MM.1S (cell line): ENCODE data around the gene BANF1.

Experiments used
- DNase-seq: peaks from one replicate; pipeline ENCODE4 v3.0.0-alpha.2; 2015
- H2AFZ ChIP-seq: fragments of 300-600 bp; sonication (generic); 2 replicates; pipeline ENCODE4 v1.6.0; 2016; ENCODE audit warnings: antibody characterized with exemption, low read length
- H3F3A ChIP-seq: fragments of 300-600 bp; sonication (generic); 2 replicates; pipeline ENCODE4 v1.6.1; 2016; ENCODE audit warnings: mild to moderate bottlenecking, antibody characterized with exemption, low read length, moderate library complexity, mixed read lengths; ENCODE audit not compliant: insufficient read depth
- H3K27ac ChIP-seq: fragments of 300-600 bp; sonication (generic); 2 replicates; pipeline ENCODE4 v1.5.1; 2016; ENCODE audit warnings: mild to moderate bottlenecking, low read length
- H3K27me3 ChIP-seq: fragments of 300-600 bp; sonication (generic); replicated peaks from 2 replicates; pipeline ENCODE4 v1.6.0; 2016; ENCODE audit warnings: low read length; ENCODE audit not compliant: insufficient read depth
- H3K36me3 ChIP-seq: fragments of 300-600 bp; sonication (generic); replicated peaks from 2 replicates; pipeline ENCODE4 v1.6.1; 2016; ENCODE audit warnings: mild to moderate bottlenecking, low read length, mixed read lengths; ENCODE audit not compliant: insufficient read depth
- H3K4me1 ChIP-seq: fragments of 300-600 bp; sonication (generic); 2 replicates; pipeline ENCODE4 v1.6.1; 2016; ENCODE audit warnings: low read length, mixed read lengths
- H3K4me2 ChIP-seq: fragments of 300-600 bp; sonication (generic); 2 replicates; pipeline ENCODE4 v1.6.0; 2016; ENCODE audit warnings: low read depth, low read length
- H3K4me3 ChIP-seq: fragments of 300-600 bp; sonication (generic); 2 replicates; pipeline ENCODE4 v1.5.1; 2016; ENCODE audit warnings: low read length, mixed read lengths
- H3K79me2 ChIP-seq: fragments of 300-600 bp; sonication (generic); 2 replicates; pipeline ENCODE4 v1.6.1; 2016; ENCODE audit warnings: mixed run types, low read length, mixed read lengths
- H3K9ac ChIP-seq: fragments of 300-600 bp; sonication (generic); 2 replicates; pipeline ENCODE4 v1.6.1; 2016; ENCODE audit warnings: low read length, mixed read lengths
- H3K9me2 ChIP-seq: fragments of 300-600 bp; sonication (generic); replicated peaks from 2 replicates; pipeline ENCODE4 v1.6.1; 2016; ENCODE audit warnings: mild to moderate bottlenecking, low read length, mixed read lengths; ENCODE audit not compliant: insufficient read depth
- H3K9me3 ChIP-seq: fragments of 300-600 bp; sonication (generic); replicated peaks from 2 replicates; pipeline ENCODE4 v1.6.1; 2016; ENCODE audit warnings: mild to moderate bottlenecking, low read length, mixed read lengths; ENCODE audit not compliant: insufficient read depth
- H4K20me1 ChIP-seq: fragments of 300-600 bp; sonication (generic); 2 replicates; pipeline ENCODE4 v1.6.1; 2016; ENCODE audit warnings: mild to moderate bottlenecking, low read length, moderate library complexity, mixed read lengths; ENCODE audit not compliant: insufficient read depth
- EZH2 ChIP-seq: fragments of 300-600 bp; sonication (generic); optimal IDR thresholded peaks from 2 replicates; pipeline ENCODE3; 2017; ENCODE audit warnings: low read depth, mild to moderate bottlenecking, antibody characterized with exemption, low read length, mixed read lengths
- EZH2phosphoT487 ChIP-seq: fragments of 300-600 bp; sonication (generic); IDR thresholded peaks from 2 replicates; pipeline ENCODE4 v1.6.1; 2018; ENCODE audit warnings: antibody characterized with exemption, low read length
- TF ChIP-seq, protein P1 (sequence below): fragments of 300-600 bp; sonication (generic); IDR thresholded peaks from 2 replicates; pipeline ENCODE4 v1.5.1; 2016; ENCODE audit warnings: antibody characterized with exemption, low read length, mixed read lengths

BANF1 gene

DNA sequence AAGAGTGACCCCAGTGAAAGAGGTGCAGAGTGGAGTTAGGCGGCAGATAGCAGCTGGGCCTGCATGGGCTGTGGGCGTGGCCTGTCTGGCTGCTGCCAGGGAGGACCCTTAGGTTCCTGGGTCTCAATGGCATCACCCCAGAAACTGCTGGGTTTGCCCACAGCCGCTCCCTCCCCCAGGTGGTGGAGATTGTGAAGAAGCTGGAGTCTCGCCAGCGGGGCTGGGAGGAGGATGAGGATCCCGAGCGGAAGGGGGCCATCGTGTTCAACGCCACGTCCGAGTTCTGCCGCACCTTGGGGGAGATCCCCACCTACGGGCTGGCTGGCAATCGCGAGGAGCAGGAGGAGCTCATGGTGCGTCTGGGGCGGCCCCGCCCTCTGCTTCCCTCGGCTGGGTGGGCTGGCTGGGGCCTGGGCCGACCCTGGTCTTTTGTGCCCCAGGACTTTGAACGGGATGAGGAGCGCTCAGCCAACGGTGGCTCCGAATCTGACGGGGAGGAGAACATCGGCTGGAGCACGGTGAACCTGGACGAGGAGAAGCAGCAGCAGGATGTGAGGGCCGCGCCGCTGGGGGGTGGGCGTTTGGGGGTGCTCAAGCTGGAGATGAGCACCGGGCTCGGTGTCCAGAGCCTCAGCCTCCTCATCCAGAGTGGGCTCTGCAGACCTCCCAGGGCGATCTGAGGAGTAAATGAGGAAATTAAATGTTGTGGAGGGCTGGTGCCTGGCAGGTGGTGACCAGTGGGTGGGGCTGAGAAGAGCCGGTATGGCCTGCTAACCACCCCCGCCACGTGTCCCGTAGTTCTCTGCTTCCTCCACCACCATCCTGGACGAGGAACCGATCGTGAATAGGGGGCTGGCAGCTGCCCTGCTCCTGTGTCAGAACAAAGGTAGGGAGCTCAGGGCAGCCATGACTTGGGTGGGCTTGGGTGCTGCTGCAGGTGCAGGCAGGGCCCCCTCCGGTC, 25.8 kb upstream of the BANF1 start:
- TF ChIP-seq EZH2 (no peak), EZH2phosphoT487 (no peak)
- TF ChIP-seq, protein P1, sequence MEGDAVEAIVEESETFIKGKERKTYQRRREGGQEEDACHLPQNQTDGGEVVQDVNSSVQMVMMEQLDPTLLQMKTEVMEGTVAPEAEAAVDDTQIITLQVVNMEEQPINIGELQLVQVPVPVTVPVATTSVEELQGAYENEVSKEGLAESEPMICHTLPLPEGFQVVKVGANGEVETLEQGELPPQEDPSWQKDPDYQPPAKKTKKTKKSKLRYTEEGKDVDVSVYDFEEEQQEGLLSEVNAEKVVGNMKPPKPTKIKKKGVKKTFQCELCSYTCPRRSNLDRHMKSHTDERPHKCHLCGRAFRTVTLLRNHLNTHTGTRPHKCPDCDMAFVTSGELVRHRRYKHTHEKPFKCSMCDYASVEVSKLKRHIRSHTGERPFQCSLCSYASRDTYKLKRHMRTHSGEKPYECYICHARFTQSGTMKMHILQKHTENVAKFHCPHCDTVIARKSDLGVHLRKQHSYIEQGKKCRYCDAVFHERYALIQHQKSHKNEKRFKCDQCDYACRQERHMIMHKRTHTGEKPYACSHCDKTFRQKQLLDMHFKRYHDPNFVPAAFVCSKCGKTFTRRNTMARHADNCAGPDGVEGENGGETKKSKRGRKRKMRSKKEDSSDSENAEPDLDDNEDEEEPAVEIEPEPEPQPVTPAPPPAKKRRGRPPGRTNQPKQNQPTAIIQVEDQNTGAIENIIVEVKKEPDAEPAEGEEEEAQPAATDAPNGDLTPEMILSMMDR = no peak
- Histone ChIP-seq H3K9me2 (no peaks in the 10 kb centered on the region), H3K4me2 (no peak overlapping the region), H3K9ac (no peak overlapping the region), H3K79me2 (no peaks in the 10 kb centered on the region), H3K27ac (no peak overlapping the region), H3K9me3 (no peaks in the 10 kb centered on the region), H3K36me3 (no peaks in the 10 kb centered on the region; the same call in 1 of the 2 replicates), H3K4me1 (no peaks in the 10 kb centered on the region), H3K27me3 (no peaks in the 10 kb centered on the region), H4K20me1 (no peaks in the 10 kb centered on the region), H3K4me3 (no peak overlapping the region), H2AFZ (no peak overlapping the region), H3F3A (no peaks in the 10 kb centered on the region)
- DNase-seq = no peak

DNA sequence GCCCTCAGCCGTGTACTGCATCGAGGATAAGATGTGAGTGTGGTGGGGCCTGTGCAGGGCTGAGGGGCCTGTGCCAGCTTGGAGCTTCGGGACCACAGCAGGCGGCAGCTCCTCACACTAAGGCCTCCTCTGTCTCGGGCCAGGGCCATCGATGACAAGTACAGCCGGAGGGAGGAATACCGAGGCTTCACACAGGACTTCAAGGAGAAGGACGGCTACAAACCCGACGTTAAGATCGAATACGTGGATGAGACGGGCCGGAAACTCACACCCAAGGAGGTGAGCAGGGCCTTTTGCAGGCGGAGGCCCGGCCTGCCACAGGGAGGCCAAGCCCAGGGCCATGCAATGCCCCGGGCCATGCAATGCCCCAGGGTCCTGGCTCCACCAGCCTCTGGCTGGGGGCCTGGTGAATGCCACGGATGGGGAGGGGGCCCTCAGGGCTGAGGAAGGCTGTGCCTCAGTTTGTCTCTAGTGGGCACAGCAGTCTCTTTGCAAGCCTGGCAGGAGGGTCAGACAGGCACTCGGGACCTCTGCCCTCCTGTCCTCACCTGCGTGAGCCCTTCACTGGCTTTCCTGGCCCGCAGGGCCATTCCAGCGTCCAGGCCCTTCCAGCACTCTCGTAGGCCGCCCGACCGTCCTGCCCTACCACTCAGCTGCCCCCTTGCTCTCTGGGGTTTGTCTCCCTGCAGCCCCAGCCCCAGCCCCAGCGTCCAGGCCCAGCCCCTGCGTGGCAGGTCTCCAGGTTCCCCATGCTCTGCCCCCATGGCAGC, 24.5 kb upstream of the BANF1 start:
- no peak for DNase-seq
- Histone ChIP-seq H3K36me3 (no peaks in the 10 kb centered on the region), H3K9me2 (no peaks in the 10 kb centered on the region), H3K27ac (no peak overlapping the region), H3K79me2 (no peaks in the 10 kb centered on the region), H3K4me3 (no peak overlapping the region), H4K20me1 (no peaks in the 10 kb centered on the region), H3K9me3 (no peaks in the 10 kb centered on the region), H2AFZ (no peak overlapping the region), H3K4me1 (no peaks in the 10 kb centered on the region), H3K9ac (no peak overlapping the region), H3K27me3 (no peaks in the 10 kb centered on the region), H3F3A (no peaks in the 10 kb centered on the region), H3K4me2 (no peak overlapping the region)
- TF ChIP-seq EZH2 (no peak), EZH2phosphoT487 (no peak)
- TF ChIP-seq, protein P1 = no peak

DNA sequence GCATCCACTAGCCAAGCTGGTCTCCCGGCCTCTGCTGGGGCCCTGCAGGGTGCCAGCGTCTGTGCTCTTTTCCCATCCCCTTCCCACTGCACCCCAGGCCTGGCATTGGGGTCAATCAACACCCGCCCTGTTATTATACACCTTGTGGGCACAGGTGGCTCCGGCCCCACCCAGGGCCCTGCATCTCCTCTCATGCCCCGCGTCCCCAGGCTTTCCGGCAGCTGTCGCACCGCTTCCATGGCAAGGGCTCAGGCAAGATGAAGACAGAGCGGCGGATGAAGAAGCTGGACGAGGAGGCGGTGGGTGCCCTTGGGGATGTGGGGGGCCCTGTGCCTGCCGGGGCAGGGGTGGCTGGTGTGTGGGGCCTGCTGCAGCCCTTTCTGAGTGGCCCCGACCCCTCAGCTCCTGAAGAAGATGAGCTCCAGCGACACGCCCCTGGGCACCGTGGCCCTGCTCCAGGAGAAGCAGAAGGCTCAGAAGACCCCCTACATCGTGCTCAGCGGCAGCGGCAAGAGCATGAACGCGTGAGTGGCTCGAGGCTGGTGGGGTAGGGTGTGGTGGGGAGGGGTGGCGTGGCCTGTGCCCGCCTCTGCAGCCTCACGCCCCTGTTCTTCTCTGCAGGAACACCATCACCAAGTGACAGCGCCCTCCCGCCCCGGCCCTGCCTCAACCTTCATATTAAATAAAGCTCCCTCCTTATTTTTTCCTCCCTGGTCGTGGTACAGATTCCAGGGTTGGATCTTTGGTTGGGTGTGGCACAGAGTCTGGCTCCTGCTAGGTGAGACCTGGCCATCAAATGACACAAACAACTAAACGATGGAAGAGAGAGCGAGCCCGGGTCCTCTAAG, 23.7 kb upstream of the BANF1 start:
- Histone ChIP-seq H3K9me3 (no peaks in the 10 kb centered on the region), H3K9ac (no peak overlapping the region), H4K20me1 (no peaks in the 10 kb centered on the region), H3K36me3 (no peaks in the 10 kb centered on the region), H3K27ac (no peak overlapping the region), H3K27me3 (no peaks in the 10 kb centered on the region), H3F3A (no peaks in the 10 kb centered on the region), H3K4me1 (no peaks in the 10 kb centered on the region), H2AFZ (no peak overlapping the region), H3K4me2 (no peak overlapping the region), H3K79me2 (no peaks in the 10 kb centered on the region), H3K4me3 (no peak overlapping the region), H3K9me2 (no peaks in the 10 kb centered on the region)
- no peak for DNase-seq
- TF ChIP-seq, protein P1 = no peak
- no peak for TF ChIP-seq EZH2phosphoT487
- TF ChIP-seq EZH2 = no peak
